ENCODE results near the gene ARL8B.

DNA sequence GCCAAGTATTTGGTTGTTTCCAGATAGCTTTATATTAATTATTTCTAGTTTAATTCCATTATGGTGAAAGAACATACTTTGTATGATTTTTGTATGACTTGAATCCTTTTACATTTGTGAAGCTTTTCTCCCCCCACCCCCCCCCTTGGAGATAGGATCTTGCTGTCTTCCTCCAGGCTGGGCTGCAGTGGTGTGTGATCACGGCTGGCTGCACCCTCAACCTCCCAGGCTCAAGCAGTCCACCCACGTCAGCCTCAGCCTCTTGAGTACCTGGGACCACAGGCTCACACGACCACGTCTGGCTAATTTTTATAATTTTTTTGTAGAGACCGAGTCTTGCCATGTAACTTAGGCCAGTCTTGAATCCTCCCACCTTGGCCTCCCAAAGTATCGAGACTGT lies 29.5 kb downstream of the ARL8B start:
- no peak for TF ChIP-seq EZH2 (IDR thresholded peaks at IDR 0.05; ENCODE audit: low read length)
- no peak for TF ChIP-seq CTCF (optimal IDR thresholded peaks at IDR 0.05 in 1 of 3, IDR thresholded peaks at IDR 0.05 in 1 of 3, conservative IDR thresholded peaks at IDR 0.05 in 1 of 3; ENCODE audit: extremely low read depth in 1 of 3, insufficient read depth in 2 of 3, low read length in 3 of 3)

All from keratinocyte (primary cell).